Ovary (tissue), 9 donors: Measurements from ENCODE around the gene BNC2. TPM values are rescaled to one million over a fixed set of nuclear protein-coding genes. Genes with fewer than 3 reads are reported as not detected.
A peak's percentile ranks its signal among the peaks of the same experiment; 100 is the strongest.

Source experiments
- DNase-seq, 5 donors: peaks; one replicate each; pipeline ENCODE4 v3.0.0-alpha.2; 2019 to 2020
- H3K27ac ChIP-seq, 2 donors: fragments of 200-600 bp; one replicate each; pipeline versions ENCODE4 v1.5.1 to v1.8.0; 2019 to 2022
- H3K27me3 ChIP-seq: fragments of 200-600 bp; one replicate; pipeline ENCODE4 v1.8.0; 2022
- H3K36me3 ChIP-seq: fragments of 200-600 bp; sonication (generic); one replicate; pipeline ENCODE4 v1.5.1; 2019
- H3K4me1 ChIP-seq: one replicate; pipeline ENCODE4 v1.8.1; 2013; ENCODE audit warnings: mild to moderate bottlenecking, moderate library complexity; ENCODE audit not compliant: insufficient read depth
- H3K4me3 ChIP-seq: fragments of 200-600 bp; sonication (generic); one replicate; pipeline ENCODE4 v1.5.1; 2017
- H3K9me3 ChIP-seq, 2 donors: fragments of 200-600 bp in 1 of 2; sonication (generic) in 1 of 2; one replicate each; pipeline versions ENCODE4 v1.5.1 to v1.8.1; 2013 to 2019; ENCODE audit warnings: mild to moderate bottlenecking in 1 of 2, moderate library complexity in 1 of 2
- EP300 ChIP-seq: sonication (generic); formaldehyde crosslinking; IDR thresholded peaks from one replicate; pipeline ENCODE4 v1.6.1; 2017; ENCODE audit warnings: antibody characterized with exemption
- POLR2A ChIP-seq: fragments of 450-650 bp; IDR thresholded peaks from one replicate; pipeline ENCODE4 v1.6.1; 2017; ENCODE audit warnings: antibody characterized with exemption, mild to moderate bottlenecking, moderate library complexity
- WGBS, 3 donors: extraction: QIAGEN DNeasy Blood & Tissue Kit in 1 of 3; methylation state at CpG; one replicate each; pipeline versions ENCODE4 v1.1.5 to v1.1.7; 2013 to 2017; 5-methylcytosine and 5-hydroxymethylcytosine counted together
- intact Hi-C, 4 donors: fragments of 100-400 bp; cut with DNase I; formaldehyde crosslinking; loops; one replicate each; pipeline versions ENCODE4 v1.11.0 to v1.15.1; 2022 to 2023
- polyA plus RNA-seq, 2 donors: library from polyadenylated mRNA; stranded (reverse); fragments of 200-250 nt in 1 of 2; fragments of 350-450 nt in 1 of 2; fragmentation: Illumina TruSeq in 1 of 2; extraction: RNeasy Lipid Tissue Mini Kit (QIAGEN cat#74804) in 1 of 2; gene quantifications; one replicate each; pipeline ENCODE4 v1.2.3, GENCODE V29; 2013 to 2014
- total RNA-seq, 7 donors: library from RNA; depleted of rRNA in 2 of 7; stranded (reverse); fragments of >200 nt in 2 of 7; fragmentation: NEBNext Ultra II Directional in 3 of 7; extraction: Animal tissue kit (Norgen Biotek cat#: 25700) in 3 of 7; gene quantifications; one replicate each; pipeline versions ENCODE4 v1.1.0 to v1.2.4, GENCODE V29; 2016 to 2023
- TF ChIP-seq, protein P1 (sequence below), 3 donors: fragments of 450-650 bp in 2 of 3; fragments of 200-600 bp in 1 of 3; IDR thresholded peaks; one replicate each; pipeline versions ENCODE4 v1.5.1 to v1.8.0; 2016 to 2022; ENCODE audit warnings: antibody characterized with exemption in 3 of 3, mild to moderate bottlenecking in 1 of 3
- donor health status: DM: no; HTN: no; CAD: no; lungs with moderate emphysema.
- donor health status: DM: no; HTN: no; CAD: no.
- donor health status: Bipolar disorder and iron deficiency.
- donor health status: DM: yes; HTN: yes; CAD: no.
- donor health status: DM: no; HTN: no; CAD: no.
- donor health status: DM: yes; HTN: yes; CAD: no.

BNC2 gene
- total and polyA plus RNA-seq, 9 donors, result 17.2 to 232 (median 197) TPM

- TF ChIP-seq, protein P1, sequence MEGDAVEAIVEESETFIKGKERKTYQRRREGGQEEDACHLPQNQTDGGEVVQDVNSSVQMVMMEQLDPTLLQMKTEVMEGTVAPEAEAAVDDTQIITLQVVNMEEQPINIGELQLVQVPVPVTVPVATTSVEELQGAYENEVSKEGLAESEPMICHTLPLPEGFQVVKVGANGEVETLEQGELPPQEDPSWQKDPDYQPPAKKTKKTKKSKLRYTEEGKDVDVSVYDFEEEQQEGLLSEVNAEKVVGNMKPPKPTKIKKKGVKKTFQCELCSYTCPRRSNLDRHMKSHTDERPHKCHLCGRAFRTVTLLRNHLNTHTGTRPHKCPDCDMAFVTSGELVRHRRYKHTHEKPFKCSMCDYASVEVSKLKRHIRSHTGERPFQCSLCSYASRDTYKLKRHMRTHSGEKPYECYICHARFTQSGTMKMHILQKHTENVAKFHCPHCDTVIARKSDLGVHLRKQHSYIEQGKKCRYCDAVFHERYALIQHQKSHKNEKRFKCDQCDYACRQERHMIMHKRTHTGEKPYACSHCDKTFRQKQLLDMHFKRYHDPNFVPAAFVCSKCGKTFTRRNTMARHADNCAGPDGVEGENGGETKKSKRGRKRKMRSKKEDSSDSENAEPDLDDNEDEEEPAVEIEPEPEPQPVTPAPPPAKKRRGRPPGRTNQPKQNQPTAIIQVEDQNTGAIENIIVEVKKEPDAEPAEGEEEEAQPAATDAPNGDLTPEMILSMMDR (IDR thresholded peaks at IDR 0.05), result no peak
- TF ChIP-seq POLR2A (no peak), EP300 (no peak)
- H3K9me3 ChIP-seq, result no peaks in the 10 kb centered on the region
- DNase-seq, result no peak
- intact Hi-C loops, result no loop called here
- peaks cover 1% of the 10 kb centered on the region for H3K4me1 ChIP-seq
- H3K27me3 ChIP-seq, result no peaks in the 10 kb centered on the region
- H3K36me3 ChIP-seq, result no peaks in the 10 kb centered on the region
- H3K27ac ChIP-seq, result no peak overlapping the region
- H3K4me3 ChIP-seq, result no peak overlapping the region
- WGBS, 3 donors, result 90 to 98% (median 95%) methylated on average over 3 of the region's 3 CpGs
These were observed 395.2 kb downstream of the BNC2 start for GRCh38 chr9:16475257-16475656.

DNA sequence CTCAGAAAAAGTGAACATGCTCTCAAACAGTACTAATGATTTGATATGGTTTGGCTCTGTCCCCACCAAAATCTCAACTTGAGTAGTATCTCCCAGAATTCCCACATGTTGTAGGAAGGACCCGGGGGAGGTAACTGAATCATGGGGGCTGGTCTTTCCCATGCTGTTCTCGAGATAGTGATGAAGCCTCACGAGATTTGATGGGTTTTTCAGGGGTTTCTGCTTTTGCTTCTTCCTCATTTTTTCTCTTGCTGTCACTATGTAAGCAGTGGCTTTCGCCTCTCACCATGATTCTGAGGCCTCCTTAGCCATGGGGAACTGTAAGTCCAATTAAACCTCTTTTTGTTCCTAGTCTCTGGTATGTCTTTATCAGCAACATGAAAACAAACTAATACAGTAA, 401.3 kb downstream of the BNC2 start:
- no peak overlapping the region for H3K27ac ChIP-seq
- intact Hi-C loops, result no loop called here
- DNase-seq, result no peak
- H3K4me1 ChIP-seq, result peaks cover 3% of the 10 kb centered on the region
- H3K9me3 ChIP-seq, result no peaks in the 10 kb centered on the region
- H3K36me3 ChIP-seq, result no peaks in the 10 kb centered on the region
- 42 to 54% (median 52%) methylated on average over 4 of the region's 4 CpGs for WGBS, 3 donors
- no peaks in the 10 kb centered on the region for H3K27me3 ChIP-seq
- TF ChIP-seq, protein P1 (IDR thresholded peaks at IDR 0.05), result no peak
- TF ChIP-seq POLR2A (no peak), EP300 (no peak)
- H3K4me3 ChIP-seq, result no peak overlapping the region

DNA sequence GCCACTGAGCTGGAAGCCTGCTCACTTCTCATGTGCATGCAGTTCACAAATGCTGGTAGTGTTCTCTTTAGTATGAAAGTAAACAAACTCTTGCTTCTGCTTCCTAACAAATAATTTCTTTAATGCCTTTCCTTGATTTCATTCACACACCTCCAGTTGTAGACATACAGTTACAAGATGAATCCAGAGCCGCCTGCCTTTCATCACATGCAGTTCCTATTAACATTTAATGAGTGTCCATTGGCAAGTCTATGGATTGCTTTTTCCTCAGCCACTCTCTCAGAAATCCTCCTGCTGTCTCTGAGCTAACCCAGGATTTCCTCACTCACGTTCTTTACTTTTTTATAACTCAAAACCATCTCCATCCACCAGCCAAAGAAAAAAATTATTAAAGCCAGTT, 408.6 kb downstream of the BNC2 start:
- Histone ChIP-seq H3K36me3 (no peaks in the 10 kb centered on the region), H3K9me3 (no peaks in the 10 kb centered on the region), H3K27me3 (no peaks in the 10 kb centered on the region), H3K4me1 (peaks cover 17% of the 10 kb centered on the region), H3K4me3 (no peak overlapping the region), H3K27ac (peak overlapping the region in 1 of 2 donors; percentile 27)
- WGBS, 3 donors, result 53 to 72% (median 65%) methylated on average over 2 of the region's 2 CpGs
- intact Hi-C loops, result no loop called here
- DNase-seq, result no peak
- TF ChIP-seq, protein P1 (IDR thresholded peaks at IDR 0.05), result no peak
- TF ChIP-seq EP300, result no peak
- TF ChIP-seq POLR2A, result no peak

- H3K4me3 ChIP-seq, result no peak overlapping the region
- H3K4me1 ChIP-seq, result peaks cover 19% of the 10 kb centered on the region
- TF ChIP-seq, protein P1 (IDR thresholded peaks at IDR 0.05), result no peak
- TF ChIP-seq EP300 (no peak), POLR2A (no peak)
- intact Hi-C loops, result no loop called here
- WGBS, 3 donors, result 61 to 67% (median 64%) methylated on average over 12 of the region's 12 CpGs
- H3K27ac ChIP-seq, result no peak overlapping the region
- H3K36me3 ChIP-seq, result no peaks in the 10 kb centered on the region
- H3K9me3 ChIP-seq, result no peaks in the 10 kb centered on the region
- no peak for DNase-seq
- H3K27me3 ChIP-seq, result no peaks in the 10 kb centered on the region
These were observed 409.2 kb downstream of the BNC2 start for GRCh38 chr9:16461137-16461840.
